HEK293 (cell line): ENCODE measurements around the gene SEPTIN12.

Source experiments
- EGR2 ChIP-seq: fragments of 450-650 bp; formaldehyde crosslinking; IDR thresholded peaks from 2 replicates; pipeline ENCODE4 v1.5.1; 2016; ENCODE audit warnings: low read depth, missing biosample characterization, missing genetic modification characterization
- IKZF3 ChIP-seq: fragments of 450-650 bp; IDR thresholded peaks from 2 replicates; pipeline ENCODE4 v1.5.0; 2018; ENCODE audit warnings: missing biosample characterization, mild to moderate bottlenecking, missing genetic modification characterization, moderate library complexity
- KLF10 ChIP-seq: fragments of 450-650 bp; IDR thresholded peaks from 2 replicates; pipeline ENCODE4 v1.5.1; 2018; ENCODE audit warnings: missing biosample characterization, mild to moderate bottlenecking, missing genetic modification characterization
- KLF8 ChIP-seq: fragments of 450-650 bp; formaldehyde crosslinking; IDR thresholded peaks from 2 replicates; pipeline ENCODE4 v1.5.1; 2016; ENCODE audit warnings: missing biosample characterization, missing genetic modification characterization
- MEIS1 ChIP-seq: sonication (generic); formaldehyde crosslinking; IDR thresholded peaks from 2 replicates; pipeline ENCODE4 v1.8.1; 2022; ENCODE audit warnings: missing genetic modification reagents, mild to moderate bottlenecking, borderline replicate concordance
- TCF7L2 ChIP-seq: IDR thresholded peaks from 2 replicates; pipeline ENCODE4 v1.6.1; 2011; ENCODE audit warnings: low read depth, mild to moderate bottlenecking, inconsistent platforms, low read length, moderate library complexity, borderline replicate concordance
- YY2 ChIP-seq: fragments of 450-650 bp; formaldehyde crosslinking; IDR thresholded peaks from 2 replicates; pipeline ENCODE4 v1.5.1; 2016; ENCODE audit warnings: missing biosample characterization, missing genetic modification characterization
- ZBTB8A ChIP-seq: fragments of 450-650 bp; formaldehyde crosslinking; IDR thresholded peaks from 2 replicates; pipeline ENCODE4 v1.5.1; 2016; ENCODE audit warnings: missing biosample characterization, missing genetic modification characterization
- ZFHX2 ChIP-seq: fragments of 450-650 bp; formaldehyde crosslinking; conservative IDR thresholded peaks from 2 replicates; pipeline ENCODE4 v1.5.1; 2016; ENCODE audit warnings: missing biosample characterization, missing genetic modification characterization
- ZNF2 ChIP-seq: fragments of 450-650 bp; formaldehyde crosslinking; IDR thresholded peaks from 2 replicates; pipeline ENCODE4 v1.5.1; 2016; ENCODE audit warnings: missing biosample characterization, missing genetic modification characterization
- ZNF292 ChIP-seq: fragments of 450-650 bp; formaldehyde crosslinking; IDR thresholded peaks from 2 replicates; pipeline ENCODE4 v1.5.1; 2016; ENCODE audit warnings: low read depth, missing biosample characterization, missing genetic modification characterization, borderline replicate concordance
- ZNF335 ChIP-seq: fragments of 450-650 bp; formaldehyde crosslinking; conservative IDR thresholded peaks from 2 replicates; pipeline ENCODE4 v1.5.1; 2016; ENCODE audit warnings: missing biosample characterization, missing genetic modification characterization
- ZNF404 ChIP-seq: fragments of 450-650 bp; formaldehyde crosslinking; IDR thresholded peaks from 2 replicates; pipeline ENCODE4 v1.5.1; 2017; ENCODE audit warnings: missing biosample characterization, missing genetic modification characterization
- ZNF510 ChIP-seq: fragments of 450-650 bp; formaldehyde crosslinking; IDR thresholded peaks from 2 replicates; pipeline ENCODE4 v1.5.1; 2018; ENCODE audit warnings: mild to moderate bottlenecking, missing genetic modification characterization, missing biosample characterization; ENCODE audit not compliant: insufficient replicate concordance
- ZNF558 ChIP-seq: fragments of 450-650 bp; formaldehyde crosslinking; IDR thresholded peaks from 2 replicates; pipeline ENCODE4 v1.5.1; 2016; ENCODE audit warnings: missing biosample characterization, missing genetic modification characterization
- ZNF658 ChIP-seq: fragments of 450-650 bp; formaldehyde crosslinking; IDR thresholded peaks from 2 replicates; pipeline ENCODE4; 2016; ENCODE audit warnings: missing biosample characterization, missing genetic modification characterization
- ZNF660 ChIP-seq: fragments of 450-650 bp; IDR thresholded peaks from 2 replicates; pipeline ENCODE4 v1.5.1; 2018; ENCODE audit warnings: missing biosample characterization, mild to moderate bottlenecking, missing genetic modification characterization
- ZNF707 ChIP-seq: fragments of 450-650 bp; formaldehyde crosslinking; IDR thresholded peaks from 2 replicates; pipeline ENCODE4 v1.5.1; 2016; ENCODE audit warnings: missing biosample characterization, missing genetic modification characterization
- ZNF776 ChIP-seq: fragments of 450-650 bp; formaldehyde crosslinking; IDR thresholded peaks from 2 replicates; pipeline ENCODE4 v1.5.0; 2017; ENCODE audit warnings: missing biosample characterization, missing genetic modification characterization, borderline replicate concordance
- ZNF785 ChIP-seq: fragments of 450-650 bp; formaldehyde crosslinking; IDR thresholded peaks from 2 replicates; pipeline ENCODE4 v1.5.1; 2016; ENCODE audit warnings: missing biosample characterization, missing genetic modification characterization
- ZNF792 ChIP-seq: fragments of 450-650 bp; formaldehyde crosslinking; IDR thresholded peaks from 2 replicates; pipeline ENCODE4 v1.5.1; 2016; ENCODE audit warnings: missing biosample characterization, missing genetic modification characterization
- ZSCAN16 ChIP-seq: fragments of 450-650 bp; formaldehyde crosslinking; IDR thresholded peaks from 2 replicates; pipeline ENCODE4 v1.5.1; 2016; ENCODE audit warnings: missing biosample characterization, missing genetic modification characterization
- ZSCAN23 ChIP-seq: fragments of 450-650 bp; formaldehyde crosslinking; IDR thresholded peaks from 2 replicates; pipeline ENCODE4 v1.5.1; 2016; ENCODE audit warnings: missing biosample characterization, missing genetic modification characterization
- TF ChIP-seq, protein P1 (sequence below): fragments of 450-650 bp; formaldehyde crosslinking; IDR thresholded peaks from 2 replicates; pipeline ENCODE4 v1.5.1; 2016; ENCODE audit warnings: missing biosample characterization, missing genetic modification characterization
- TF ChIP-seq, protein P2 (sequence below): fragments of 450-650 bp; formaldehyde crosslinking; IDR thresholded peaks from 2 replicates; pipeline ENCODE4; 2016; ENCODE audit warnings: missing biosample characterization, missing genetic modification characterization
- TF ChIP-seq, protein P3 (sequence below): fragments of 450-650 bp; formaldehyde crosslinking; optimal IDR thresholded peaks from 2 replicates; pipeline ENCODE3; 2016; ENCODE audit warnings: missing biosample characterization, mild to moderate bottlenecking, missing genetic modification characterization
- TF ChIP-seq, protein P4 (sequence below): fragments of 450-650 bp; formaldehyde crosslinking; IDR thresholded peaks from 2 replicates; pipeline ENCODE4 v1.5.1; 2016; ENCODE audit warnings: missing biosample characterization, missing genetic modification characterization
- TF ChIP-seq, protein P5 (sequence below): fragments of 450-650 bp; formaldehyde crosslinking; IDR thresholded peaks from 2 replicates; pipeline ENCODE4 v1.5.1; 2016; ENCODE audit warnings: missing biosample characterization, missing genetic modification characterization, low read depth
- TF ChIP-seq, protein P6 (sequence below): fragments of 450-650 bp; formaldehyde crosslinking; IDR thresholded peaks from 2 replicates; pipeline ENCODE4 v1.5.1; 2016; ENCODE audit warnings: missing biosample characterization, missing genetic modification characterization

SEPTIN12 gene

DNA sequence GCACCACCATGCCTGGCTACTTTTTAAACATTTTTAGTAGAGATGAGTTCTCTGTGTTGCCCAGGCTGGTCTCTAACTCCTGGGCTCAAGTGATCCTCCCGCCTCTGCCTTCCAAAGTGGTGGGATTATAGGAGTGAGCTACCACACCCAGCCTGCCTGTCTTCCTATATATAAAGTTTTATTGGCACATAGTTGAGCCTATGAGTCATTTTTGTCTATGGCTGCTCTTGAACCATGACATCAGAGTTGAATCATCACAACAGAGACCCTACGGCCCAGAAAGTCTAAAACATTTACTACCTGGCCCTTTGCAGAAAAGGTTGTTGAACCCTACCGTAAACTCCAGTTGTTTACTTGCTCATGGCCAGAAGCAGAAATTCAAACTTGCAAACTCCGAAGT lies 7.9 kb downstream of the SEPTIN12 start (continued):
- TF ChIP-seq ZBTB8A (no peak), EGR2 (tag by site-specific recombination) (peak; percentile 27; the same call in 1 of the 2 replicates), ZNF707 (tag by site-specific recombination) (no peak), ZNF776 (no peak), YY2 (tag by site-specific recombination) (0 out of 2 replicates have a peak, but pooled peaks have one; percentile 34), KLF10 (0 out of 2 replicates have a peak, but pooled peaks have one; percentile 46), ZNF292 (no peak), KLF8 (peak; percentile 63; the same call in 1 of the 2 replicates), ZNF558 (0 out of 2 replicates have a peak, but pooled peaks have one; percentile 53), ZNF660 (tag by site-specific recombination) (no peak), ZNF792 (tag by site-specific recombination) (no peak), ZNF510 (tag by site-specific recombination) (no peak), ZNF658 (tag by site-specific recombination) (no peak), ZNF335 (tag by site-specific recombination) (peak; percentile 59), ZNF2 (tag by site-specific recombination) (no peak), ZSCAN16 (no peak), IKZF3 (no peak), ZNF785 (tag by site-specific recombination) (no peak), TCF7L2 (no peak), ZFHX2 (0 out of 2 replicates have a peak, but pooled peaks have one; percentile 17), ZNF404 (tag by site-specific recombination) (no peak), ZSCAN23 (tag by site-specific recombination) (no peak), MEIS1 (no peak)
- TF ChIP-seq, protein P1, sequence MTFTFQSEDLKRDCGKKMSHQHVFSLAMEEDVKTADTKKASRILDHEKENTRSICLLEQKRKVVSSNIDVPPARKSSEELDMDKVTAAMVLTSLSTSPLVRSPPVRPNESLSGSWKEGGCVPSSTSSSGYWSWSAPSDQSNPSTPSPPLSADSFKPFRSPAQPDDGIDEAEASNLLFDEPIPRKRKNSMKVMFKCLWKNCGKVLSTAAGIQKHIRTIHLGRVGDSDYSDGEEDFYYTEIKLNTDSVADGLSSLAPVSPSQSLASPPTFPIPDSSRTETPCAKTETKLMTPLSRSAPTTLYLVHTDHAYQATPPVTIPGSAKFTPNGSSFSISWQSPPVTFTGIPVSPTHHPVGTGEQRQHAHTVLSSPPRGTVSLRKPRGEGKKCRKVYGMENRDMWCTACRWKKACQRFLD (tag by site-specific recombination), result no peak
- TF ChIP-seq, protein P2, sequence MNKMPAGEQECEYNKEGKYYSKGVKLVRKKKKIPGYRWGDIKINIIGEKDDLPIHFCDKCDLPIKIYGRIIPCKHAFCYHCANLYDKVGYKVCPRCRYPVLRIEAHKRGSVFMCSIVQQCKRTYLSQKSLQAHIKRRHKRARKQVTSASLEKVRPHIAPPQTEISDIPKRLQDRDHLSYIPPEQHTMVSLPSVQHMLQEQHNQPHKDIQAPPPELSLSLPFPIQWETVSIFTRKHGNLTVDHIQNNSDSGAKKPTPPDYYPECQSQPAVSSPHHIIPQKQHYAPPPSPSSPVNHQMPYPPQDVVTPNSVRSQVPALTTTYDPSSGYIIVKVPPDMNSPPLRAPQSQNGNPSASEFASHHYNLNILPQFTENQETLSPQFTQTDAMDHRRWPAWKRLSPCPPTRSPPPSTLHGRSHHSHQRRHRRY (tag by site-specific recombination), result no peak
- TF ChIP-seq, protein P3, sequence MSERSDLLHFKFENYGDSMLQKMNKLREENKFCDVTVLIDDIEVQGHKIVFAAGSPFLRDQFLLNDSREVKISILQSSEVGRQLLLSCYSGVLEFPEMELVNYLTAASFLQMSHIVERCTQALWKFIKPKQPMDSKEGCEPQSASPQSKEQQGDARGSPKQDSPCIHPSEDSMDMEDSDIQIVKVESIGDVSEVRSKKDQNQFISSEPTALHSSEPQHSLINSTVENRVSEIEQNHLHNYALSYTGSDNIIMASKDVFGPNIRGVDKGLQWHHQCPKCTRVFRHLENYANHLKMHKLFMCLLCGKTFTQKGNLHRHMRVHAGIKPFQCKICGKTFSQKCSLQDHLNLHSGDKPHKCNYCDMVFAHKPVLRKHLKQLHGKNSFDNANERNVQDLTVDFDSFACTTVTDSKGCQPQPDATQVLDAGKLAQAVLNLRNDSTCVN, result no peak
- TF ChIP-seq, protein P4, sequence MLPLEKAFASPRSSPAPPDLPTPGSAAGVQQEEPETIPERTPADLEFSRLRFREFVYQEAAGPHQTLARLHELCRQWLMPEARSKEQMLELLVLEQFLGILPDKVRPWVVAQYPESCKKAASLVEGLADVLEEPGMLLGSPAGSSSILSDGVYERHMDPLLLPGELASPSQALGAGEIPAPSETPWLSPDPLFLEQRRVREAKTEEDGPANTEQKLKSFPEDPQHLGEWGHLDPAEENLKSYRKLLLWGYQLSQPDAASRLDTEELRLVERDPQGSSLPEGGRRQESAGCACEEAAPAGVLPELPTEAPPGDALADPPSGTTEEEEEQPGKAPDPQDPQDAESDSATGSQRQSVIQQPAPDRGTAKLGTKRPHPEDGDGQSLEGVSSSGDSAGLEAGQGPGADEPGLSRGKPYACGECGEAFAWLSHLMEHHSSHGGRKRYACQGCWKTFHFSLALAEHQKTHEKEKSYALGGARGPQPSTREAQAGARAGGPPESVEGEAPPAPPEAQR, result no peak
- TF ChIP-seq, protein P5, sequence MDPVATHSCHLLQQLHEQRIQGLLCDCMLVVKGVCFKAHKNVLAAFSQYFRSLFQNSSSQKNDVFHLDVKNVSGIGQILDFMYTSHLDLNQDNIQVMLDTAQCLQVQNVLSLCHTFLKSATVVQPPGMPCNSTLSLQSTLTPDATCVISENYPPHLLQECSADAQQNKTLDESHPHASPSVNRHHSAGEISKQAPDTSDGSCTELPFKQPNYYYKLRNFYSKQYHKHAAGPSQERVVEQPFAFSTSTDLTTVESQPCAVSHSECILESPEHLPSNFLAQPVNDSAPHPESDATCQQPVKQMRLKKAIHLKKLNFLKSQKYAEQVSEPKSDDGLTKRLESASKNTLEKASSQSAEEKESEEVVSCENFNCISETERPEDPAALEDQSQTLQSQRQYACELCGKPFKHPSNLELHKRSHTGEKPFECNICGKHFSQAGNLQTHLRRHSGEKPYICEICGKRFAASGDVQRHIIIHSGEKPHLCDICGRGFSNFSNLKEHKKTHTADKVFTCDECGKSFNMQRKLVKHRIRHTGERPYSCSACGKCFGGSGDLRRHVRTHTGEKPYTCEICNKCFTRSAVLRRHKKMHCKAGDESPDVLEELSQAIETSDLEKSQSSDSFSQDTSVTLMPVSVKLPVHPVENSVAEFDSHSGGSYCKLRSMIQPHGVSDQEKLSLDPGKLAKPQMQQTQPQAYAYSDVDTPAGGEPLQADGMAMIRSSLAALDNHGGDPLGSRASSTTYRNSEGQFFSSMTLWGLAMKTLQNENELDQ (tag by site-specific recombination), result no peak
- TF ChIP-seq, protein P6, sequence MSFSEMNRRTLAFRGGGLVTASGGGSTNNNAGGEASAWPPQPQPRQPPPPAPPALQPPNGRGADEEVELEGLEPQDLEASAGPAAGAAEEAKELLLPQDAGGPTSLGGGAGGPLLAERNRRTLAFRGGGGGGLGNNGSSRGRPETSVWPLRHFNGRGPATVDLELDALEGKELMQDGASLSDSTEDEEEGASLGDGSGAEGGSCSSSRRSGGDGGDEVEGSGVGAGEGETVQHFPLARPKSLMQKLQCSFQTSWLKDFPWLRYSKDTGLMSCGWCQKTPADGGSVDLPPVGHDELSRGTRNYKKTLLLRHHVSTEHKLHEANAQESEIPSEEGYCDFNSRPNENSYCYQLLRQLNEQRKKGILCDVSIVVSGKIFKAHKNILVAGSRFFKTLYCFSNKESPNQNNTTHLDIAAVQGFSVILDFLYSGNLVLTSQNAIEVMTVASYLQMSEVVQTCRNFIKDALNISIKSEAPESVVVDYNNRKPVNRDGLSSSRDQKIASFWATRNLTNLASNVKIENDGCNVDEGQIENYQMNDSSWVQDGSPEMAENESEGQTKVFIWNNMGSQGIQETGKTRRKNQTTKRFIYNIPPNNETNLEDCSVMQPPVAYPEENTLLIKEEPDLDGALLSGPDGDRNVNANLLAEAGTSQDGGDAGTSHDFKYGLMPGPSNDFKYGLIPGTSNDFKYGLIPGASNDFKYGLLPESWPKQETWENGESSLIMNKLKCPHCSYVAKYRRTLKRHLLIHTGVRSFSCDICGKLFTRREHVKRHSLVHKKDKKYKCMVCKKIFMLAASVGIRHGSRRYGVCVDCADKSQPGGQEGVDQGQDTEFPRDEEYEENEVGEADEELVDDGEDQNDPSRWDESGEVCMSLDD (tag by site-specific recombination), result no peak
